HepG2 (cell line): ENCODE measurements around the gene PCYT2. TPM values are rescaled to one million over a fixed set of nuclear protein-coding genes. Genes with fewer than 3 reads are reported as not detected.

Experiments used
- AGO2 ChIP-seq: fragments of 200-400 bp; formaldehyde crosslinking; optimal IDR thresholded peaks from 2 replicates; pipeline ENCODE3; 2017; ENCODE audit warnings: mild to moderate bottlenecking, low read depth, low read length, moderate library complexity
- FOXO1 ChIP-seq: sonication (generic); formaldehyde crosslinking; IDR thresholded peaks from 2 replicates; pipeline ENCODE4 v1.4.0; 2020; ENCODE audit warnings: missing genetic modification reagents
- KAT7 ChIP-seq: IDR thresholded peaks from 2 replicates; pipeline ENCODE4 v1.6.1; 2018; ENCODE audit warnings: borderline replicate concordance, missing compliant biosample characterization
- NFRKB ChIP-seq: fragments of 450-650 bp; IDR thresholded peaks from 2 replicates; pipeline ENCODE4 v1.6.1; 2017
- PHF5A ChIP-seq: IDR thresholded peaks from one replicate; pipeline ENCODE4 v1.6.1; 2018; ENCODE audit warnings: low read depth, missing genetic modification reagents; ENCODE audit not compliant: unreplicated experiment
- RBM22 ChIP-seq: fragments of 200-400 bp; formaldehyde crosslinking; optimal IDR thresholded peaks from 2 replicates; pipeline ENCODE3; 2017; ENCODE audit warnings: mild to moderate bottlenecking, low read length, moderate library complexity
- ZBTB38 ChIP-seq: sonication (generic); formaldehyde crosslinking; IDR thresholded peaks from 2 replicates; pipeline ENCODE4 v1.5.1; 2020; ENCODE audit warnings: mild to moderate bottlenecking, missing genetic modification reagents
- ZNF441 ChIP-seq: sonication (generic); formaldehyde crosslinking; IDR thresholded peaks from 2 replicates; pipeline ENCODE4 v1.7.0; 2021; ENCODE audit warnings: missing genetic modification reagents, borderline replicate concordance
- ZNF672 ChIP-seq: sonication (generic); formaldehyde crosslinking; IDR thresholded peaks from 2 replicates; pipeline ENCODE4 v1.8.1; 2022; ENCODE audit warnings: missing genetic modification reagents
- polyA plus RNA-seq, 8 experiments: library from polyadenylated mRNA; depleted of rRNA in 3 of 8; stranded (reverse) in 7 of 8; unstranded in 1 of 8; fragments of >200 nt; fragmentation: Illumina TruSeq in 4 of 8; extraction: Trizol in 4 of 8; gene quantifications; 2 replicates each; pipeline versions ENCODE4 v1.2.1 to v1.2.3, GENCODE V29; 2011 to 2016; ENCODE audit warnings: low read depth in 4 of 8, missing spikeins in 1 of 8, mixed read lengths in 1 of 8; ENCODE audit not compliant: insufficient read depth in 1 of 8
- total RNA-seq, 5 experiments: library from RNA; depleted of rRNA; stranded (reverse); fragments of >200 nt; fragmentation: Illumina TruSeq; extraction: Trizol; gene quantifications; 2 replicates each; pipeline ENCODE4 v1.2.3, GENCODE V29; 2016; ENCODE audit warnings: low read depth in 1 of 5
- TF ChIP-seq, protein P1 (sequence below): sonication (generic); formaldehyde crosslinking; IDR thresholded peaks from 2 replicates; pipeline ENCODE4 v1.4.0; 2020; ENCODE audit warnings: mild to moderate bottlenecking, missing genetic modification reagents
- TF ChIP-seq, protein P2 (sequence below): sonication (generic); formaldehyde crosslinking; IDR thresholded peaks from 2 replicates; pipeline ENCODE4 v1.5.0; 2020; ENCODE audit warnings: mild to moderate bottlenecking, missing genetic modification reagents
- TF ChIP-seq, protein P3 (sequence below): sonication (generic); formaldehyde crosslinking; conservative IDR thresholded peaks from 2 replicates; pipeline ENCODE4 v1.4.0; 2020; ENCODE audit warnings: missing genetic modification reagents
- TF ChIP-seq, protein P4 (sequence below): sonication (generic); formaldehyde crosslinking; IDR thresholded peaks from 2 replicates; pipeline ENCODE4 v1.4.0; 2020; ENCODE audit warnings: missing genetic modification reagents

Gene PCYT2
- total and polyA plus RNA-seq, 2 of the 13 experiments (the other 11 are each of a cell fraction or from before 2014, with no cell fraction given) = 147 to 297 TPM

DNA sequence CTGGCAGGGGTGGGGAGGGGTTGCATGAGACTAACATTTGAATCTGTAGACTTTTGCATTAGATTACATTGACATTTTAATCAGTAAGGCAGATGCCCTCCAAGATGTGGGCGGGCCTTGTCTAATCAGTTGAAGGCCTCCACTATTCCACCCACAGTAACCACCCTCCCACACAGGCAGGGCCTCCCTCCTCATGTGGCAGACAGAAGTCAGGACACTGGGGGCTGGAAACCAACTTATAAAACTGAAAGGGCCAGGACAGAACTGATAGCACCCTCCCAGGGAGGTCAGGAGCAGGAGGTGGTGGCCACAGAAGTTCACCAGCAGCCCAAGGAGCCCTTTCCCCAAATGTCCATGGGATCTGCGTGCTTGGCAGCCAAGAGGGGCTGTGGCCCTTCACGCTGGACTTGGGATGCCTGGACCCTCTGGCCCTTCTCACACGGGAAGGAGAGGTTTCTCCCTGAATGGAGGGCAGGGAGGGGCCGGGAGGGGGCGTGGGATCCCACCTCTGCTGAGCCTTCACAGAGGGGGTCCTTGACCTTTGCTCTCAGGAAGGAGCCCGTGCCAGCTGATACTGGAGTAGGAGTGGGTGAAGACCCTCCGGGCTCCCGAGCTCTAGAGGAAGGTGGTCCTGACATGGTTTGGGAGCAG, 21.3 kb upstream of the PCYT2 start (continued):
- TF ChIP-seq, protein P1, sequence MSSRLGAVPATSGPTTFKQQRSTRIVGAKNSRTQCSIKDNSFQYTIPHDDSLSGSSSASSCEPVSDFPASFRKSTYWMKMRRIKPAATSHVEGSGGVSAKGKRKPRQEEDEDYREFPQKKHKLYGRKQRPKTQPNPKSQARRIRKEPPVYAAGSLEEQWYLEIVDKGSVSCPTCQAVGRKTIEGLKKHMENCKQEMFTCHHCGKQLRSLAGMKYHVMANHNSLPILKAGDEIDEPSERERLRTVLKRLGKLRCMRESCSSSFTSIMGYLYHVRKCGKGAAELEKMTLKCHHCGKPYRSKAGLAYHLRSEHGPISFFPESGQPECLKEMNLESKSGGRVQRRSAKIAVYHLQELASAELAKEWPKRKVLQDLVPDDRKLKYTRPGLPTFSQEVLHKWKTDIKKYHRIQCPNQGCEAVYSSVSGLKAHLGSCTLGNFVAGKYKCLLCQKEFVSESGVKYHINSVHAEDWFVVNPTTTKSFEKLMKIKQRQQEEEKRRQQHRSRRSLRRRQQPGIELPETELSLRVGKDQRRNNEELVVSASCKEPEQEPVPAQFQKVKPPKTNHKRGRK = no peak
- TF ChIP-seq ZBTB38 (CRISPR knock-in tag) (0 out of 2 replicates have a peak, but pooled peaks have one; percentile 10), KAT7 (CRISPR knock-in tag) (no peak), RBM22 (peak; percentile 12), NFRKB (no peak), PHF5A (CRISPR knock-in tag) (no peak), ZNF441 (CRISPR knock-in tag) (no peak), AGO2 (no peak), ZNF672 (CRISPR knock-in tag) (no peak), FOXO1 (CRISPR knock-in tag) (no peak)
- TF ChIP-seq, protein P2, sequence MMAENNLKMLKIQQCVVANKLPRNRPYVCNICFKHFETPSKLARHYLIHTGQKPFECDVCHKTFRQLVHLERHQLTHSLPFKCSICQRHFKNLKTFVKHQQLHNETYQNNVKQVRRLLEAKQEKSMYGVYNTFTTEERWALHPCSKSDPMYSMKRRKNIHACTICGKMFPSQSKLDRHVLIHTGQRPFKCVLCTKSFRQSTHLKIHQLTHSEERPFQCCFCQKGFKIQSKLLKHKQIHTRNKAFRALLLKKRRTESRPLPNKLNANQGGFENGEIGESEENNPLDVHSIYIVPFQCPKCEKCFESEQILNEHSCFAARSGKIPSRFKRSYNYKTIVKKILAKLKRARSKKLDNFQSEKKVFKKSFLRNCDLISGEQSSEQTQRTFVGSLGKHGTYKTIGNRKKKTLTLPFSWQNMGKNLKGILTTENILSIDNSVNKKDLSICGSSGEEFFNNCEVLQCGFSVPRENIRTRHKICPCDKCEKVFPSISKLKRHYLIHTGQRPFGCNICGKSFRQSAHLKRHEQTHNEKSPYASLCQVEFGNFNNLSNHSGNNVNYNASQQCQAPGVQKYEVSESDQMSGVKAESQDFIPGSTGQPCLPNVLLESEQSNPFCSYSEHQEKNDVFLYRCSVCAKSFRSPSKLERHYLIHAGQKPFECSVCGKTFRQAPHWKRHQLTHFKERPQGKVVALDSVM = no peak
- TF ChIP-seq, protein P3, sequence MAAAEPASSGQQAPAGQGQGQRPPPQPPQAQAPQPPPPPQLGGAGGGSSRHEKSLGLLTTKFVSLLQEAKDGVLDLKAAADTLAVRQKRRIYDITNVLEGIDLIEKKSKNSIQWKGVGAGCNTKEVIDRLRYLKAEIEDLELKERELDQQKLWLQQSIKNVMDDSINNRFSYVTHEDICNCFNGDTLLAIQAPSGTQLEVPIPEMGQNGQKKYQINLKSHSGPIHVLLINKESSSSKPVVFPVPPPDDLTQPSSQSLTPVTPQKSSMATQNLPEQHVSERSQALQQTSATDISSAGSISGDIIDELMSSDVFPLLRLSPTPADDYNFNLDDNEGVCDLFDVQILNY = no peak
- TF ChIP-seq, protein P4, sequence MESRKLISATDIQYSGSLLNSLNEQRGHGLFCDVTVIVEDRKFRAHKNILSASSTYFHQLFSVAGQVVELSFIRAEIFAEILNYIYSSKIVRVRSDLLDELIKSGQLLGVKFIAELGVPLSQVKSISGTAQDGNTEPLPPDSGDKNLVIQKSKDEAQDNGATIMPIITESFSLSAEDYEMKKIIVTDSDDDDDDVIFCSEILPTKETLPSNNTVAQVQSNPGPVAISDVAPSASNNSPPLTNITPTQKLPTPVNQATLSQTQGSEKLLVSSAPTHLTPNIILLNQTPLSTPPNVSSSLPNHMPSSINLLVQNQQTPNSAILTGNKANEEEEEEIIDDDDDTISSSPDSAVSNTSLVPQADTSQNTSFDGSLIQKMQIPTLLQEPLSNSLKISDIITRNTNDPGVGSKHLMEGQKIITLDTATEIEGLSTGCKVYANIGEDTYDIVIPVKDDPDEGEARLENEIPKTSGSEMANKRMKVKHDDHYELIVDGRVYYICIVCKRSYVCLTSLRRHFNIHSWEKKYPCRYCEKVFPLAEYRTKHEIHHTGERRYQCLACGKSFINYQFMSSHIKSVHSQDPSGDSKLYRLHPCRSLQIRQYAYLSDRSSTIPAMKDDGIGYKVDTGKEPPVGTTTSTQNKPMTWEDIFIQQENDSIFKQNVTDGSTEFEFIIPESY (CRISPR knock-in tag) = no peak
